Upper lobe of left lung (tissue), 4 donors: ENCODE measurements around the gene PACS1.

ENCODE experiments used
- CTCF ChIP-seq, 6 experiments: fragments of 450-650 bp in 4 of 6; fragments of 200-600 bp in 2 of 6; sonication (generic) in 2 of 6; IDR thresholded peaks; one replicate each; pipeline ENCODE4 v1.5.1; 2016 to 2019; ENCODE audit warnings: antibody characterized with exemption in 6 of 6
- EP300 ChIP-seq, 4 donors: sonication (generic); formaldehyde crosslinking; IDR thresholded peaks; one replicate each; pipeline ENCODE4 v1.5.1; 2017; ENCODE audit warnings: antibody characterized with exemption in 4 of 4, control low read depth in 2 of 4
- POLR2A ChIP-seq, 4 donors: fragments of 450-650 bp; IDR thresholded peaks; one replicate each; pipeline ENCODE4 v1.5.1; 2016 to 2017; ENCODE audit warnings: antibody characterized with exemption in 4 of 4, mild to moderate bottlenecking in 2 of 4

GRCh38 chr11:66143996-66144678 is 74.1 kb downstream of the PACS1 start:
- TF ChIP-seq POLR2A (IDR thresholded peaks at IDR 0.05) (no peak), CTCF (IDR thresholded peaks at IDR 0.05) (no peak), EP300 (IDR thresholded peaks at IDR 0.05) (no peak)
